Measurements from ENCODE around the gene SMTNL2. TPM values are rescaled to one million over a fixed set of nuclear protein-coding genes. Genes with fewer than 3 reads are reported as not detected.

Gene SMTNL2
- total RNA-seq, 1 experiment from 2014 or later: not detected

GRCh38 chr17:4590981-4591453 lies 6.7 kb downstream of the SMTNL2 start:
- ChIA-PET POLR2A (ENCODE audit: low non-redundant PET) (interaction anchor here (0.5 kb wide), 1 partner anchor 152 kb away, joined by 3 read pairs; no protein-coding TSS in a partner anchor), CTCF (no interaction called here)
- H3K4me1 ChIP-seq (ENCODE audit: insufficient read depth, low read length, poor library complexity, severe bottlenecking): no peaks in the 10 kb centered on the region
- intact Hi-C loops (cut with micrococcal nuclease; ENCODE audit: unreplicated experiment): no loop called here
- TF ChIP-seq CTCF (conservative IDR thresholded peaks at IDR 0.05; ENCODE audit: low read depth, low read length) (no peak), EZH2 (IDR thresholded peaks at IDR 0.05; ENCODE audit: borderline replicate concordance, low read depth, low read length, poor library complexity, severe bottlenecking) (no peak)
- H3K36me3 ChIP-seq (ENCODE audit: insufficient read depth, low read length, poor library complexity, severe bottlenecking): no peaks in the 10 kb centered on the region
- no peak overlapping the region for H3K27ac ChIP-seq (ENCODE audit: low read depth, low read length, poor library complexity, severe bottlenecking)
- no peak for DNase-seq (ENCODE audit: low spot score)
- H3K4me3 ChIP-seq (ENCODE audit: low read depth, low read length, poor library complexity, severe bottlenecking): no peak overlapping the region
- peaks cover 6% of the 10 kb centered on the region for H3K27me3 ChIP-seq (replicated peaks; ENCODE audit: insufficient read depth, low read depth, low read length, poor library complexity)
- BruUV-seq (replicated peaks): no TSS peak
- H3K9me3 ChIP-seq (ENCODE audit: low read depth, low read length, poor library complexity, severe bottlenecking): no peaks in the 10 kb centered on the region

GRCh38 chr17:4591529-4591928 lies 7.2 kb downstream of the SMTNL2 start:
- TF ChIP-seq EZH2 (IDR thresholded peaks at IDR 0.05; ENCODE audit: borderline replicate concordance, low read depth, low read length, poor library complexity, severe bottlenecking) (no peak), CTCF (conservative IDR thresholded peaks at IDR 0.05; ENCODE audit: low read depth, low read length) (no peak)
- H3K36me3 ChIP-seq (ENCODE audit: insufficient read depth, low read length, poor library complexity, severe bottlenecking): no peaks in the 10 kb centered on the region
- H3K4me3 ChIP-seq (ENCODE audit: low read depth, low read length, poor library complexity, severe bottlenecking): no peak overlapping the region
- intact Hi-C loops (cut with micrococcal nuclease; ENCODE audit: unreplicated experiment): no loop called here
- ChIA-PET CTCF (no interaction called here), POLR2A (ENCODE audit: low non-redundant PET) (interaction anchor here (0.5 to 0.6 kb wide), 2 partner anchors 31 to 152 kb away, joined by 3 to 4 read pairs; no protein-coding TSS in a partner anchor)
- BruUV-seq (replicated peaks): no TSS peak
- peaks cover under 1% of the 10 kb centered on the region for H3K27me3 ChIP-seq (replicated peaks; ENCODE audit: insufficient read depth, low read depth, low read length, poor library complexity)
- DNase-seq (ENCODE audit: low spot score): no peak
- H3K27ac ChIP-seq (ENCODE audit: low read depth, low read length, poor library complexity, severe bottlenecking): no peak overlapping the region
- H3K4me1 ChIP-seq (ENCODE audit: insufficient read depth, low read length, poor library complexity, severe bottlenecking): no peaks in the 10 kb centered on the region
- H3K9me3 ChIP-seq (ENCODE audit: low read depth, low read length, poor library complexity, severe bottlenecking): no peaks in the 10 kb centered on the region

GRCh38 chr17:4592240-4593005 lies 8.1 kb downstream of the SMTNL2 start:
- no peak for DNase-seq (ENCODE audit: low spot score)
- BruUV-seq (replicated peaks): no TSS peak
- ChIA-PET CTCF (interaction anchor here (0.6 kb wide), 1 partner anchor 9 kb away, joined by 3 read pairs; no protein-coding TSS in a partner anchor), POLR2A (ENCODE audit: low non-redundant PET) (interaction anchor here (0.6 kb wide), 1 partner anchor 30 kb away, joined by 4 read pairs; no protein-coding TSS in a partner anchor)
- intact Hi-C loops (cut with micrococcal nuclease; ENCODE audit: unreplicated experiment): no loop called here
- Histone ChIP-seq H3K9me3 (ENCODE audit: low read depth, low read length, poor library complexity, severe bottlenecking) (no peaks in the 10 kb centered on the region), H3K4me1 (ENCODE audit: insufficient read depth, low read length, poor library complexity, severe bottlenecking) (no peaks in the 10 kb centered on the region), H3K36me3 (ENCODE audit: insufficient read depth, low read length, poor library complexity, severe bottlenecking) (no peaks in the 10 kb centered on the region), H3K27ac (ENCODE audit: low read depth, low read length, poor library complexity, severe bottlenecking) (no peak overlapping the region), H3K4me3 (ENCODE audit: low read depth, low read length, poor library complexity, severe bottlenecking) (no peak overlapping the region), H3K27me3 (replicated peaks; ENCODE audit: insufficient read depth, low read depth, low read length, poor library complexity) (no peaks in the 10 kb centered on the region)
- TF ChIP-seq EZH2 (IDR thresholded peaks at IDR 0.05; ENCODE audit: borderline replicate concordance, low read depth, low read length, poor library complexity, severe bottlenecking): no peak
- no peak for TF ChIP-seq CTCF (conservative IDR thresholded peaks at IDR 0.05; ENCODE audit: low read depth, low read length)
